ENCODE data around the gene EYA3.

EYA3 gene

DNA sequence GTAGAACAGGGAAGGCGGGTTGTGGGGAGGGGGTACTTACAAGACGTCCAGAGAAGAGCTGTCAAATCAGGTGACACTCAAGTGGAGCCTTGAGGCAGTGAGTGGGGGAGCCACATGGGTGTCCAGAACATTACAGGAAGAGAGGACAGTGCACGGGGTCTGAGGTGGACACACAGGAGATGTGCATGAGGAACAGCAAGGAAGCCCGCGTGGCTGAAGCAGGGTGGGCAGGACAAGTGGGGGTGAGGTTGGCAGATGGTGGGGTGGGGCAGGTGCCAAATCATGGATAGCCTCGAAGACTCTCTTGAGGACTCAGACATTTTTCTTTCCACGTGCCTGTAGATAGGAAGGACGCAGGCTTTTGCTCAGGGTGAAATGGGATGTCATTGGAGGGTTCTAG is 152.7 kb downstream of the EYA3 start:
- DNase-seq: no peak

DNA sequence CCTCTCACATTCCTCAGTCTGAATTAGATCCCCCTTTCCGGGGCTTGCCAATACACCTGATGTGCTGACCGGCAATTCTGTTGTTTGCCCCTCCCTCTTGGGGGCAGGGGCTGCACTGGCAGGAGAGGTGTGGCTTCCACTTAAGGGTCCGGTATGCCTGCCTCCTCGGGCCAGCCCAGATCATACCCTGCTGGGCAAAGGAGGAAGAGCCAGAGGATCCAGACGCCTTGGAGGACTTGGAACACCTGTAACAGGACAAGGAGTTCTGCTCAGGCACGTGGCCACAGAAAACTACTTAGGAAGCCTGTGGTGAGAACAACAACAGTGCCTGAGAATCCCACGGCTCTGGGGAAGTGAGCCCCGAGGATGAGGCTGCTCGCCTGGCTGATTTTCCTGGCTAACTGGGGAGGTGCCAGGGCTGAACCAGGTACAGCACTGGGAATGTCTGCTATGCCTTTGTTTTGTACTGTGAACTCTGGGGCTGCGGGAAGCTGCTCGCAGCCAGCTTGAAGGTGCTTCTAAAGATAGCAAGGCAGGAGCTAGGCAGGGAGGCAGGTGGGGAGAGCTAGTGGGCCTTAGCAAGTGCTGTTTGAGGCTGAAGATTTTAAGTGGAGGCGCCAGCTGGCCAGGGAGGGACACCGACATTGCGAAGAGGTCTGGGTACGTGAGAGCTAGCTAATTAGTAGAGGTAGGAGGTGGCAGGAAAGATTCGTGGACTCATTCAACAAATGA is 153.4 kb downstream of the EYA3 start, which contains the start of gene SMPDL3B:
Gene SMPDL3B, plus strand, starts transcription at position 183 of the 732 bp plus-strand sequence. Its CDS starts 184 bp downstream, at position 367.
- no peak for DNase-seq

- DNase-seq: peak; percentile 67
These were observed 156.7 kb downstream of the EYA3 start for GRCh38 chr1:27931759-27932158.

DNA sequence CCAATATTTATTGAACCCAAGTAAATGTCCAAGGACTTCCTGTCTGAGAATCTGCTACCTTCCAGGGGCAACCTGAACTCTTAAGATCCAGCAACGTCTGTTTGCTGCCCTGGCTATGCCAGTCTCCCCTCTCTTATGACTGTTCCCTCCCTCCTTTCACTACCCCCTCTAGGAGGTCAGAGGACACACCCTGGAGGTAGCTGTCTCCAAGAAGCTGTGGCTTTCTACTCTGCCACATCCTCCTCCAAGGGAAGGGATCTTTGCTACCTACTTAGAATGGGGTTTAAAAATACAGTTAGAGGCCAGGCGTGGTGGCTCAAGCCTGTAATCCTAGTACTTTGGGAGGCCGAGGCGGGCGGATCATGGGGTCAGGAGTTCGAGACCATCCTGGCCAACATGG is 157.2 kb downstream of the EYA3 start:
- no peak for DNase-seq

GRCh38 chr1:27928216-27928954 is 160.0 kb downstream of the EYA3 start:
- no peak for DNase-seq

GRCh38 chr1:27922272-27922671 is 166.1 kb downstream of the EYA3 start:
- DNase-seq: no peak
